IMR-90 (cell line): ENCODE results near the gene BTBD17. TPM values are rescaled to one million over a fixed set of nuclear protein-coding genes. Genes with fewer than 3 reads are reported as not detected.

Experiments
- ATAC-seq: fragments of 200-7000 bp; cut with Tn5 transposase; 2 replicates; pipeline ENCODE4 v1.9.1; 2020; ENCODE audit warnings: low read depth, mild to moderate bottlenecking, moderate library complexity
- BruUV-seq: library from RNA; stranded (reverse); fragments of 400-500 nt; replicated peaks from 2 replicates; lab custom pipeline; 2021; lab: Mats Ljungman, UMichigan
- CTCF ChIA-PET: fragments of 300-600 bp; formaldehyde crosslinking; extraction: SDS; loops from one replicate; lab custom pipeline; 2021; ENCODE audit warnings: antibody characterized with exemption; lab: Yijun Ruan, JAX
- POLR2A ChIA-PET: fragments of 300-600 bp; sonication (Branson Sonifier 250); formaldehyde crosslinking; loops from one replicate; lab custom pipeline; 2022; ENCODE audit warnings: antibody characterized with exemption; ENCODE audit not compliant: unreplicated experiment; lab: Charles Lee
- DNase-seq: peaks from one replicate; pipeline ENCODE4 v3.0.0; 2013
- H2AFZ ChIP-seq: replicated peaks from 2 replicates; pipeline ENCODE3; 2013; ENCODE audit warnings: low read length, mild to moderate bottlenecking; ENCODE audit not compliant: poor library complexity
- H2AK5ac ChIP-seq: 2 replicates; pipeline ENCODE4 v1.6.1; 2013; ENCODE audit warnings: low read depth, low read length, inconsistent platforms
- H2AK9ac ChIP-seq: replicated peaks from 2 replicates; pipeline ENCODE3; 2013; ENCODE audit warnings: mild to moderate bottlenecking, low read depth, low read length, moderate library complexity; ENCODE audit not compliant: poor library complexity
- H2BK120ac ChIP-seq: 2 replicates; pipeline ENCODE4 v1.6.1; 2013; ENCODE audit warnings: low read depth, low read length, inconsistent platforms
- H2BK15ac ChIP-seq: 3 replicates; pipeline ENCODE4 v1.6.1; 2013; ENCODE audit warnings: low read depth, low read length, inconsistent platforms
- H2BK20ac ChIP-seq: 2 replicates; pipeline ENCODE4 v1.6.1; 2013; ENCODE audit warnings: low read depth, mild to moderate bottlenecking, inconsistent platforms, low read length, moderate library complexity
- H2BK5ac ChIP-seq: 2 replicates; pipeline ENCODE4 v1.6.1; 2013; ENCODE audit warnings: mild to moderate bottlenecking, low read depth, low read length, inconsistent platforms; ENCODE audit not compliant: poor library complexity, severe bottlenecking
- H3K14ac ChIP-seq: replicated peaks from 2 replicates; pipeline ENCODE4 v1.6.1; 2013; ENCODE audit warnings: low read depth, low read length, inconsistent platforms
- H3K18ac ChIP-seq: 2 replicates; pipeline ENCODE4 v1.6.1; 2013; ENCODE audit warnings: low read depth, low read length, control low read depth
- H3K23ac ChIP-seq: 2 replicates; pipeline ENCODE4 v1.6.1; 2013; ENCODE audit warnings: low read depth, low read length, inconsistent platforms
- H3K27ac ChIP-seq: 2 replicates; pipeline ENCODE4 v1.5.1; 2013; ENCODE audit warnings: mild to moderate bottlenecking, control low read depth, low read length; ENCODE audit not compliant: insufficient read depth
- H3K27me3 ChIP-seq: 2 replicates; pipeline ENCODE4 v1.6.1; 2013; ENCODE audit warnings: low read length; ENCODE audit not compliant: control insufficient read depth, insufficient read depth
- H3K36me3 ChIP-seq: 2 replicates; pipeline ENCODE4 v1.6.1; 2013; ENCODE audit warnings: low read length, mixed read lengths; ENCODE audit not compliant: control insufficient read depth, insufficient read depth
- H3K4ac ChIP-seq: 2 replicates; pipeline ENCODE4 v1.6.1; 2013; ENCODE audit warnings: low read depth, low read length, inconsistent platforms
- H3K4me1 ChIP-seq: 2 replicates; pipeline ENCODE4 v1.6.1; 2013; ENCODE audit warnings: low read length, mixed read lengths; ENCODE audit not compliant: control insufficient read depth, insufficient read depth
- H3K4me2 ChIP-seq: 2 replicates; pipeline ENCODE4 v1.6.1; 2013; ENCODE audit warnings: low read depth, mild to moderate bottlenecking, control low read depth, low read length, moderate library complexity
- H3K4me3 ChIP-seq: 2 replicates; pipeline ENCODE4 v1.5.1; 2013; ENCODE audit warnings: low read depth, mild to moderate bottlenecking, control low read depth, low read length, moderate library complexity; ENCODE audit not compliant: insufficient read depth
- H3K56ac ChIP-seq: 2 replicates; pipeline ENCODE4 v1.6.1; 2013; ENCODE audit warnings: low read length, inconsistent platforms; ENCODE audit not compliant: insufficient read depth; ENCODE audit errors: extremely low read depth
- H3K79me1 ChIP-seq, 2 experiments: 2 replicates each; pipeline ENCODE4 v1.6.1; 2013; ENCODE audit warnings: low read length in 2 of 2, inconsistent platforms in 1 of 2, low read depth in 1 of 2
- H3K9ac ChIP-seq: 2 replicates; pipeline ENCODE4 v1.6.1; 2013; ENCODE audit warnings: low read depth, low read length, control low read depth
- H3K9me1 ChIP-seq: 2 replicates; pipeline ENCODE4 v1.6.1; 2013; ENCODE audit warnings: low read length, inconsistent platforms; ENCODE audit not compliant: insufficient read depth
- H3K9me3 ChIP-seq: 2 replicates; pipeline ENCODE4 v1.6.1; 2013; ENCODE audit warnings: low read length; ENCODE audit not compliant: control insufficient read depth, insufficient read depth
- H4K20me1 ChIP-seq: 2 replicates; pipeline ENCODE4 v1.6.1; 2013; ENCODE audit warnings: low read length, inconsistent platforms; ENCODE audit not compliant: insufficient read depth
- H4K5ac ChIP-seq: 2 replicates; pipeline ENCODE4 v1.6.1; 2013; ENCODE audit warnings: mild to moderate bottlenecking, low read depth, low read length, control low read depth
- H4K8ac ChIP-seq, 2 experiments: 2 replicates each; pipeline ENCODE4 v1.6.1; 2013; ENCODE audit warnings: low read depth in 2 of 2, low read length in 2 of 2, control low read depth in 1 of 2, inconsistent platforms in 1 of 2
- H4K91ac ChIP-seq: 2 replicates; pipeline ENCODE4 v1.6.1; 2013; ENCODE audit warnings: low read depth, low read length, inconsistent platforms; ENCODE audit not compliant: insufficient read depth
- BHLHE40 ChIP-seq: fragments of 150-350 bp; IDR thresholded peaks from 2 replicates; pipeline ENCODE4 v1.6.1; 2016; ENCODE audit warnings: mild to moderate bottlenecking, low read depth, low read length
- ELK1 ChIP-seq: fragments of 150-350 bp; IDR thresholded peaks from 2 replicates; pipeline ENCODE4 v1.6.1; 2016; ENCODE audit warnings: low read depth, mild to moderate bottlenecking, low read length, moderate library complexity, borderline replicate concordance
- FOS ChIP-seq: fragments of 150-350 bp; IDR thresholded peaks from 2 replicates; pipeline ENCODE4 v1.6.1; 2016; ENCODE audit warnings: low read depth, low read length
- MAZ ChIP-seq: IDR thresholded peaks from 2 replicates; pipeline ENCODE4 v1.6.1; 2012; ENCODE audit warnings: low read depth, mild to moderate bottlenecking, low read length, improper control_type of control experiment, moderate library complexity, borderline replicate concordance
- MXI1 ChIP-seq: IDR thresholded peaks from 2 replicates; pipeline ENCODE4 v1.6.1; 2012; ENCODE audit warnings: low read depth, mild to moderate bottlenecking, low read length, moderate library complexity, borderline replicate concordance
- NFE2L2 ChIP-seq: fragments of 150-350 bp; IDR thresholded peaks from 2 replicates; pipeline ENCODE4 v1.6.1; 2016; ENCODE audit warnings: low read depth, mild to moderate bottlenecking, low read length
- RAD21 ChIP-seq: IDR thresholded peaks from 2 replicates; pipeline ENCODE4 v1.6.1; 2012; ENCODE audit warnings: low read length, improper control_type of control experiment
- RFX5 ChIP-seq: IDR thresholded peaks from 2 replicates; pipeline ENCODE4 v1.8.0; 2012; ENCODE audit warnings: low read depth, mild to moderate bottlenecking, low read length, moderate library complexity
- SMC3 ChIP-seq: fragments of 150-350 bp; IDR thresholded peaks from 2 replicates; pipeline ENCODE4 v1.6.1; 2016; ENCODE audit warnings: low read depth, mild to moderate bottlenecking, antibody characterized with exemption, low read length, moderate library complexity
- WGBS, 2 experiments: methylation state at CpG; one replicate each; pipeline versions ENCODE4 v1.1.5 to v1.1.7; 2013; ENCODE audit warnings: missing lambda C conversion rate in 2 of 2; ENCODE audit not compliant: insufficient read length in 1 of 2; ENCODE audit errors: extremely low coverage in 2 of 2; 5-methylcytosine and 5-hydroxymethylcytosine counted together
- dilution Hi-C: fragments of 300-500 bp; cut with HindIII; formaldehyde crosslinking; loops from one replicate; pipeline ENCODE4 v1.14.3; 2018; ENCODE audit warnings: low sequenced_read_pairs; ENCODE audit not compliant: unreplicated experiment
- in situ Hi-C: fragments of 300-500 bp; cut with MboI; formaldehyde crosslinking; loops from 3 replicates; pipeline ENCODE4 v1.14.3; 2019; ENCODE audit warnings: low sequenced_read_pairs, inconsistent platforms, mixed read lengths
- intact Hi-C: fragments of 100-400 bp; cut with micrococcal nuclease; formaldehyde crosslinking; loops from 2 replicates; pipeline ENCODE4 v1.10.0; 2022
- polyA plus RNA-seq, 3 experiments: library from polyadenylated mRNA; depleted of rRNA; stranded (reverse); fragments of >200 nt; gene quantifications; 2 replicates each; pipeline ENCODE4 v1.2.3, GENCODE V29; 2012; ENCODE audit warnings: low replicate concordance in 1 of 3
- total RNA-seq: library from RNA; depleted of rRNA; stranded (reverse); fragments of >200 nt; gene quantifications from 2 replicates; pipeline ENCODE4 v1.2.3, GENCODE V29; 2012

BTBD17 gene
- total and polyA plus RNA-seq, 2 of the 4 experiments (the other 2 are of a cell fraction), result not detected

DNA sequence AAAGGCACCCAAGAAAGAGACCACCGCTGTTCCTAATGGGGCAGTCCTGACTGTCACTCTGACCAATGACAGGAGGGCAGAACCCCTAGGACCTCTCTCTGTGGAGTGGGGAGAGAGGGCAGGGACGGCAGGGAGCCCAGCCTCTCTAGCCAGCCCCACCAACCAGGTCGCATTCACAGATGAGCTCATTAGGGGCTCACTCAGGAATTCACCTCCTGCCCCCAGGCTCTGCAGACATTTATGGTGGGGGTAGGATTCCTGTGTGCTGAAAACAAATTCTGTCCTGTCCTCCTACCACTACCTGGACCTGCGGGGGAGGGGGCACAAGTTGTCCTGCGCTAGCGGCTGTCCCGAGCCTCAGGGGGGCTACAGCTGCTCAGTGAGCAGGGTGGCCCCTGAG, 42.5 kb upstream of the BTBD17 start:
- no peaks in the 10 kb centered on the region for H3K4me1 ChIP-seq
- H3K27me3 ChIP-seq, result no peaks in the 10 kb centered on the region
- no peaks in the 10 kb centered on the region for H3K36me3 ChIP-seq
- no peak overlapping the region for H2AK9ac ChIP-seq
- ChIA-PET POLR2A (no interaction called here), CTCF (no interaction called here)
- no peak overlapping the region for H3K27ac ChIP-seq
- no peak overlapping the region for H4K8ac ChIP-seq
- intact Hi-C loops (no loop called here), dilution Hi-C loops (no loop called here), in situ Hi-C loops (no loop called here)
- H3K4me3 ChIP-seq, result no peak overlapping the region
- no peak for TF ChIP-seq RAD21
- no peak for TF ChIP-seq NFE2L2
- TF ChIP-seq FOS, result no peak
- TF ChIP-seq MAZ, result no peak
- TF ChIP-seq RFX5, result no peak
- no peak for TF ChIP-seq ELK1
- TF ChIP-seq MXI1, result no peak
- no peak for TF ChIP-seq SMC3
- no peak for TF ChIP-seq BHLHE40
- H4K91ac ChIP-seq, result no peak overlapping the region
- H3K56ac ChIP-seq, result no peak overlapping the region
- H3K4ac ChIP-seq, result no peak overlapping the region
- no peak overlapping the region for H4K5ac ChIP-seq
- WGBS, 2 experiments, result no CpG with 5 or more reads among the region's 7 CpGs
- no peaks in the 10 kb centered on the region for H3K79me1 ChIP-seq
- DNase-seq, result no peak
- ATAC-seq, result no peak
- no peaks in the 10 kb centered on the region for H3K9me1 ChIP-seq
- BruUV-seq, result no TSS peak
- no peak overlapping the region for H3K4me2 ChIP-seq
- H2AFZ ChIP-seq, result no peak overlapping the region
- H3K9ac ChIP-seq, result no peak overlapping the region
- no peak overlapping the region for H3K23ac ChIP-seq
- H4K20me1 ChIP-seq, result no peaks in the 10 kb centered on the region
- no peak overlapping the region for H3K14ac ChIP-seq
- no peak overlapping the region for H2BK20ac ChIP-seq
- no peak overlapping the region for H2BK5ac ChIP-seq
- no peak overlapping the region for H2AK5ac ChIP-seq
- H2BK15ac ChIP-seq, result no peak overlapping the region
- no peak overlapping the region for H3K18ac ChIP-seq
- H3K9me3 ChIP-seq, result peaks cover 15% of the 10 kb centered on the region
- H2BK120ac ChIP-seq, result no peak overlapping the region
